ENCODE results near the gene ELP1.

The ELP1 gene

GRCh38 chr9:108823829-108824228 lies 110.1 kb downstream of the ELP1 start:
- TF ChIP-seq CTCF (IDR thresholded peaks at IDR 0.05; ENCODE audit: insufficient read depth, low read depth, low read length, missing control alignments): no peak
- DNase-seq (ENCODE audit: low read depth): no peak
- H3K4me3 ChIP-seq (ENCODE audit: low read length): no peak overlapping the region

Measured in epithelial cell of esophagus (primary cell).